Measurements from ENCODE around the gene DAB2IP. TPM values are rescaled to one million over a fixed set of nuclear protein-coding genes. Genes with fewer than 3 reads are reported as not detected.

DAB2IP gene
- total RNA-seq, 1 donor from 2014 or later: 24.3 TPM

GRCh38 chr9:121763561-121764370, 112.3 kb downstream of the DAB2IP start:
- Mint-ChIP-seq H3K4me3 (no peak overlapping the region), H3K4me1 (no peaks in the 10 kb centered on the region), H3K27ac (no peak overlapping the region), H3K27me3 (ENCODE audit: insufficient read depth, low read depth) (peaks cover 9% of the 10 kb centered on the region), H3K36me3 (peaks cover 27% of the 10 kb centered on the region), H3K9me3 (no peaks in the 10 kb centered on the region)
- H3K4me1 ChIP-seq: no peaks in the 10 kb centered on the region
- peaks cover 36% of the 10 kb centered on the region for H4K20me1 ChIP-seq (ENCODE audit: low read depth)
- no peaks in the 10 kb centered on the region for H3K9me3 ChIP-seq (ENCODE audit: low read depth)
- no peak for TF ChIP-seq EZH2 (IDR thresholded peaks at IDR 0.05)
- H3F3A ChIP-seq (ENCODE audit: low read depth): no peaks in the 10 kb centered on the region
- DNase-seq (ENCODE audit: low spot score): no peak
- no peak overlapping the region for H2AFZ ChIP-seq (replicated peaks)
- no peaks in the 10 kb centered on the region for H3K27me3 ChIP-seq
- no peaks in the 10 kb centered on the region for H3K36me3 ChIP-seq
- H3K27ac ChIP-seq: no peak overlapping the region
- H3K4me2 ChIP-seq: no peak overlapping the region
- no peak overlapping the region for H3K9ac ChIP-seq
- no peaks in the 10 kb centered on the region for H3K79me2 ChIP-seq (ENCODE audit: low read depth)
- no peak overlapping the region for H3K4me3 ChIP-seq

DNA sequence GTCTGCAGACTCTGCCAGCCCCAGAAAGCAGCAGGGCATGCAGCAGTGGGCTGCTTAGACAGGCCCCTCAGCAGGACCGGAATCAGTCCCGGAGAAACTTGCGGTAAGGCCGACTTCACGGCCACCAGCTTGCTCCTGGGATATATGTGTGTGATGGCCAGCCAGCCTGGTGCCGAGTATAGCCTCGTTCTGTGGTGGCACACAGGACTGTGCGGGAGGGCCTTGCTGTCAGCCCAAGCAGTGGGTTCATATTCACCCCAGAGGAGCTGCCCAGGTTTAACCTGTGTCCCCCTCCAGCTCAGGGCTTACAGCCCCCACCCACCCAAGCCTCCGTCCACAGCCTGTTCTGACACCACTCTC, 112.9 kb downstream of the DAB2IP start:
- Mint-ChIP-seq H3K4me1 (no peaks in the 10 kb centered on the region), H3K4me3 (no peak overlapping the region), H3K27me3 (ENCODE audit: insufficient read depth, low read depth) (peaks cover 9% of the 10 kb centered on the region), H3K9me3 (no peaks in the 10 kb centered on the region), H3K27ac (no peak overlapping the region), H3K36me3 (peaks cover 28% of the 10 kb centered on the region)
- Histone ChIP-seq H3K4me1 (no peaks in the 10 kb centered on the region), H3F3A (ENCODE audit: low read depth) (no peaks in the 10 kb centered on the region), H3K36me3 (no peaks in the 10 kb centered on the region), H2AFZ (replicated peaks) (no peak overlapping the region), H3K79me2 (ENCODE audit: low read depth) (no peaks in the 10 kb centered on the region), H3K4me3 (no peak overlapping the region), H3K27me3 (no peaks in the 10 kb centered on the region), H3K27ac (no peak overlapping the region), H3K9me3 (ENCODE audit: low read depth) (no peaks in the 10 kb centered on the region), H3K9ac (no peak overlapping the region), H3K4me2 (no peak overlapping the region), H4K20me1 (ENCODE audit: low read depth) (peaks cover 31% of the 10 kb centered on the region)
- no peak for TF ChIP-seq CTCF (IDR thresholded peaks at IDR 0.05)
- no peak for TF ChIP-seq EZH2phosphoT487 (IDR thresholded peaks at IDR 0.05)
- TF ChIP-seq EZH2 (IDR thresholded peaks at IDR 0.05): no peak
- DNase-seq (ENCODE audit: low spot score): no peak

DNA sequence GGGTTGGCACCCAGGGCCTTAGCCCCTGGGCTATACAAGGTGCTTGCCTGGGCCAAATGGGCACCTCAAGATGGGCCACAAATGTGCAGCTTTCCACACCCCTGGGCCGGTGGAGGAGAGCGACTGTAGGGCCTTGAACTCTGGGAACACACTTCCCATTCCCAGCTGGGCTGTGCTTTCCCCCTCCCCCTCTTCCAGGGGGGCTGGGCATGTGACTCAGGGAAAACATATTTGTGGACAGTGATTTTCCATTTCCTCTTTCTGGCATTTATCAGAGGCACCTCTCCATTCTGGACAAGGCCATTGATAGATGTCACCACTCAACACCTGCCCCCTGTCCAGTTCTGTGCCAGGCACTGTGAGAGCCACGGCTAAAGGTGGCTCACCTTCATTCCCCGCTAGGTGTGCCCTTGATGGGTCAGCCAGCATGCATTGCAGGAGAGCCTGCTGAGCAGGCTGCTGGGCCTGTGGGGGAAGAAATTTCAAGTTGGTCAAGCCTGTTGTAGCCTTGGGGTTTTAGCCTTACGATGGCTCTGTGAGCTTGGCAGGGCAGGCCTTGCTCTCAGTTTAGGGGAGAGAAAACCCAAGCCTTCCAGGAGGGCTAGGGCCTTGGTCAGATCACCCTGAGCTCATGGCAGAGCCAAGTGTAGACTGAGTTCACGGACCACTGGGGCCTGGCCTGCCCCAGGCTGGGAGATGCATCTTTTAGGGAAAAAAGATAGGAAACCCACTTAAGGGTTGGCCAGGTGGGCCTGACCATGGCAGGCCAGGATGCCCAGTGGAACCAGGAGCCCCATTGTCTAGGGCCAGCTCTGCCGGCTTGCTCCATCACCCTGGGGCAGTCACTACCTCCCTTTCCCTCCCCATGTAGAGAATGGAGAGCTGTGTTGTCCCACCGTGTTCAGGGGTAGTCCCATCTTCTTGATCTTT, 113.9 kb downstream of the DAB2IP start:
- H3K27ac Mint-ChIP-seq: no peak overlapping the region
- no peak overlapping the region for H3K9ac ChIP-seq
- no peaks in the 10 kb centered on the region for H3K4me1 ChIP-seq
- H3K4me3 ChIP-seq: no peak overlapping the region
- no peak for DNase-seq (ENCODE audit: low spot score)
- peaks cover 9% of the 10 kb centered on the region for H3K27me3 Mint-ChIP-seq (ENCODE audit: insufficient read depth, low read depth)
- no peaks in the 10 kb centered on the region for H3K79me2 ChIP-seq (ENCODE audit: low read depth)
- no peak overlapping the region for H3K27ac ChIP-seq
- H3K36me3 ChIP-seq: no peaks in the 10 kb centered on the region
- no peak for TF ChIP-seq CTCF (IDR thresholded peaks at IDR 0.05)
- TF ChIP-seq EZH2 (IDR thresholded peaks at IDR 0.05): no peak
- TF ChIP-seq EZH2phosphoT487 (IDR thresholded peaks at IDR 0.05): no peak
- H3K4me1 Mint-ChIP-seq: no peaks in the 10 kb centered on the region
- H3K4me2 ChIP-seq: no peak overlapping the region
- H3K4me3 Mint-ChIP-seq: no peak overlapping the region
- no peak overlapping the region for H2AFZ ChIP-seq (replicated peaks)
- no peaks in the 10 kb centered on the region for H3F3A ChIP-seq (ENCODE audit: low read depth)
- peaks cover 27% of the 10 kb centered on the region for H4K20me1 ChIP-seq (ENCODE audit: low read depth)
- no peaks in the 10 kb centered on the region for H3K9me3 Mint-ChIP-seq
- H3K36me3 Mint-ChIP-seq: peaks cover 27% of the 10 kb centered on the region
- H3K27me3 ChIP-seq: no peaks in the 10 kb centered on the region
- H3K9me3 ChIP-seq (ENCODE audit: low read depth): no peaks in the 10 kb centered on the region

All from neural progenitor cell (in vitro differentiated cells).